HG02973 (cell line): ENCODE data around the gene TUFT1.
"Not testable (repeated sequence)": the region's sequence is repeated elsewhere in the genome, so short reads cannot be mapped to it uniquely, and the experiment has no call there.

Experiments
- ATAC-seq: cut with Tn5 transposase; IDR thresholded peaks from one replicate; pipeline ENCODE4 v1.9.1; 2021; ENCODE audit warnings: moderate library complexity; ENCODE audit not compliant: unreplicated experiment

Gene TUFT1

GRCh38 chr1:151613282-151613780 lies 73.2 kb downstream of the TUFT1 start:
- ATAC-seq, result no peak

- ATAC-seq, result no peak
Measured at GRCh38 chr1:151615711-151616504, 75.8 kb downstream of the TUFT1 start.

- ATAC-seq, result no peak
Measured at GRCh38 chr1:151616505-151616849, 76.4 kb downstream of the TUFT1 start.

GRCh38 chr1:151618003-151618402 lies 77.9 kb downstream of the TUFT1 start:
- no peak for ATAC-seq

GRCh38 chr1:151618470-151618869 lies 78.4 kb downstream of the TUFT1 start:
- no peak for ATAC-seq

GRCh38 chr1:151618996-151619395 lies 78.9 kb downstream of the TUFT1 start:
- ATAC-seq, result not testable (repeated sequence)

GRCh38 chr1:151619489-151620093 lies 79.5 kb downstream of the TUFT1 start:
- no peak for ATAC-seq

- ATAC-seq, result no peak
Measured at GRCh38 chr1:151620286-151620685, 80.2 kb downstream of the TUFT1 start.

GRCh38 chr1:151621351-151621750 lies 81.2 kb downstream of the TUFT1 start:
- ATAC-seq, result no peak

- ATAC-seq, result no peak
Measured at GRCh38 chr1:151624783-151625182, 84.7 kb downstream of the TUFT1 start.

- no peak for ATAC-seq
Measured at GRCh38 chr1:151626740-151627334, 86.7 kb downstream of the TUFT1 start.

GRCh38 chr1:151629278-151629677 lies 89.2 kb downstream of the TUFT1 start:
- no peak for ATAC-seq
